HepG2 (cell line): ENCODE data around the gene PDK3.

Experiments
- ETV5 ChIP-seq: IDR thresholded peaks from 2 replicates; pipeline ENCODE4 v1.6.1; 2018; ENCODE audit warnings: missing biosample characterization, missing genetic modification reagents, inconsistent platforms, borderline replicate concordance
- MEF2D ChIP-seq: sonication (generic); formaldehyde crosslinking; IDR thresholded peaks from 2 replicates; pipeline ENCODE4 v1.5.1; 2020; ENCODE audit warnings: mild to moderate bottlenecking, missing genetic modification reagents
- POLR2A ChIP-seq, 2 experiments: IDR thresholded peaks; 2 replicates each; pipeline ENCODE4 v1.6.1; 2011; ENCODE audit warnings: low read depth in 2 of 2, low read length in 2 of 2, mild to moderate bottlenecking in 1 of 2, moderate library complexity in 1 of 2; ENCODE audit not compliant: insufficient read depth in 1 of 2
- YY1 ChIP-seq: IDR thresholded peaks from 2 replicates; pipeline ENCODE4 v1.6.1; 2011; ENCODE audit warnings: low read length, low read depth, moderate library complexity, mild to moderate bottlenecking; ENCODE audit not compliant: insufficient read depth, insufficient replicate concordance
- ZNF501 ChIP-seq: sonication (generic); formaldehyde crosslinking; IDR thresholded peaks from 2 replicates; pipeline ENCODE4 v1.5.1; 2020; ENCODE audit warnings: mild to moderate bottlenecking, moderate library complexity, missing genetic modification reagents
- TF ChIP-seq, protein P1 (sequence below): sonication (generic); formaldehyde crosslinking; IDR thresholded peaks from 2 replicates; pipeline ENCODE4 v1.4.0; 2020; ENCODE audit warnings: missing genetic modification reagents
- TF ChIP-seq, protein P2 (sequence below): IDR thresholded peaks from 2 replicates; pipeline ENCODE4 v1.6.1; 2016; ENCODE audit warnings: mild to moderate bottlenecking
- TF ChIP-seq, protein P3 (sequence below): sonication (generic); formaldehyde crosslinking; IDR thresholded peaks from 2 replicates; pipeline ENCODE4 v1.5.0; 2020; ENCODE audit warnings: mild to moderate bottlenecking, missing genetic modification reagents, borderline replicate concordance

DNA sequence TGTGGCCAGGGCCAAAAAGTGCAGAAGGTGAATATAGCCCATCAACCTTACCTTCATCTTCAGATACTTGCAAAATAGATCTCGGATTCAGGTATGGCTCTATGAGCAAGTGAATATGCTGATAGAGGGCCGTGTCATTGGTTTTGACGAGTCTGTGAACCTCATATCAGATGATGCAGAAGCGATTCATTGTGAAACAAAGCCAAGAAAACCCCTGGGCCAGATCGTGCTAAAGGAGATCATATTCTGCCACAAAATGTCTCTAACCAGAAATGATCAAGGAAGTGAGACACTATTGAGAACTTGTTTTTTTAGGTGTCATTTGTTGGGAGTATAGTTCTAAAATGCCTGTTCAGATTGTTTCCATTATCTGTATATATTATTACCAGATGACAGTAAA lies 48.3 kb downstream of the PDK3 start:
- no peak for TF ChIP-seq ZNF501 (CRISPR knock-in tag)
- TF ChIP-seq, protein P1, sequence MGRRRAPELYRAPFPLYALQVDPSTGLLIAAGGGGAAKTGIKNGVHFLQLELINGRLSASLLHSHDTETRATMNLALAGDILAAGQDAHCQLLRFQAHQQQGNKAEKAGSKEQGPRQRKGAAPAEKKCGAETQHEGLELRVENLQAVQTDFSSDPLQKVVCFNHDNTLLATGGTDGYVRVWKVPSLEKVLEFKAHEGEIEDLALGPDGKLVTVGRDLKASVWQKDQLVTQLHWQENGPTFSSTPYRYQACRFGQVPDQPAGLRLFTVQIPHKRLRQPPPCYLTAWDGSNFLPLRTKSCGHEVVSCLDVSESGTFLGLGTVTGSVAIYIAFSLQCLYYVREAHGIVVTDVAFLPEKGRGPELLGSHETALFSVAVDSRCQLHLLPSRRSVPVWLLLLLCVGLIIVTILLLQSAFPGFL = no peak
- no peak for TF ChIP-seq YY1
- TF ChIP-seq, protein P2, sequence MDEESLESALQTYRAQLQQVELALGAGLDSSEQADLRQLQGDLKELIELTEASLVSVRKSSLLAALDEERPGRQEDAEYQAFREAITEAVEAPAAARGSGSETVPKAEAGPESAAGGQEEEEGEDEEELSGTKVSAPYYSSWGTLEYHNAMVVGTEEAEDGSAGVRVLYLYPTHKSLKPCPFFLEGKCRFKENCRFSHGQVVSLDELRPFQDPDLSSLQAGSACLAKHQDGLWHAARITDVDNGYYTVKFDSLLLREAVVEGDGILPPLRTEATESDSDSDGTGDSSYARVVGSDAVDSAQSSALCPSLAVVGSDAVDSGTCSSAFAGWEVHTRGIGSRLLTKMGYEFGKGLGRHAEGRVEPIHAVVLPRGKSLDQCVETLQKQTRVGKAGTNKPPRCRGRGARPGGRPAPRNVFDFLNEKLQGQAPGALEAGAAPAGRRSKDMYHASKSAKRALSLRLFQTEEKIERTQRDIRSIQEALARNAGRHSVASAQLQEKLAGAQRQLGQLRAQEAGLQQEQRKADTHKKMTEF = no peak
- no peak for TF ChIP-seq MEF2D
- no peak for TF ChIP-seq POLR2A (IDR thresholded peaks at IDR 0.05; ENCODE audit: insufficient read depth in 1 of 2, low read depth in 2 of 2, low read length in 2 of 2)
- TF ChIP-seq, protein P3, sequence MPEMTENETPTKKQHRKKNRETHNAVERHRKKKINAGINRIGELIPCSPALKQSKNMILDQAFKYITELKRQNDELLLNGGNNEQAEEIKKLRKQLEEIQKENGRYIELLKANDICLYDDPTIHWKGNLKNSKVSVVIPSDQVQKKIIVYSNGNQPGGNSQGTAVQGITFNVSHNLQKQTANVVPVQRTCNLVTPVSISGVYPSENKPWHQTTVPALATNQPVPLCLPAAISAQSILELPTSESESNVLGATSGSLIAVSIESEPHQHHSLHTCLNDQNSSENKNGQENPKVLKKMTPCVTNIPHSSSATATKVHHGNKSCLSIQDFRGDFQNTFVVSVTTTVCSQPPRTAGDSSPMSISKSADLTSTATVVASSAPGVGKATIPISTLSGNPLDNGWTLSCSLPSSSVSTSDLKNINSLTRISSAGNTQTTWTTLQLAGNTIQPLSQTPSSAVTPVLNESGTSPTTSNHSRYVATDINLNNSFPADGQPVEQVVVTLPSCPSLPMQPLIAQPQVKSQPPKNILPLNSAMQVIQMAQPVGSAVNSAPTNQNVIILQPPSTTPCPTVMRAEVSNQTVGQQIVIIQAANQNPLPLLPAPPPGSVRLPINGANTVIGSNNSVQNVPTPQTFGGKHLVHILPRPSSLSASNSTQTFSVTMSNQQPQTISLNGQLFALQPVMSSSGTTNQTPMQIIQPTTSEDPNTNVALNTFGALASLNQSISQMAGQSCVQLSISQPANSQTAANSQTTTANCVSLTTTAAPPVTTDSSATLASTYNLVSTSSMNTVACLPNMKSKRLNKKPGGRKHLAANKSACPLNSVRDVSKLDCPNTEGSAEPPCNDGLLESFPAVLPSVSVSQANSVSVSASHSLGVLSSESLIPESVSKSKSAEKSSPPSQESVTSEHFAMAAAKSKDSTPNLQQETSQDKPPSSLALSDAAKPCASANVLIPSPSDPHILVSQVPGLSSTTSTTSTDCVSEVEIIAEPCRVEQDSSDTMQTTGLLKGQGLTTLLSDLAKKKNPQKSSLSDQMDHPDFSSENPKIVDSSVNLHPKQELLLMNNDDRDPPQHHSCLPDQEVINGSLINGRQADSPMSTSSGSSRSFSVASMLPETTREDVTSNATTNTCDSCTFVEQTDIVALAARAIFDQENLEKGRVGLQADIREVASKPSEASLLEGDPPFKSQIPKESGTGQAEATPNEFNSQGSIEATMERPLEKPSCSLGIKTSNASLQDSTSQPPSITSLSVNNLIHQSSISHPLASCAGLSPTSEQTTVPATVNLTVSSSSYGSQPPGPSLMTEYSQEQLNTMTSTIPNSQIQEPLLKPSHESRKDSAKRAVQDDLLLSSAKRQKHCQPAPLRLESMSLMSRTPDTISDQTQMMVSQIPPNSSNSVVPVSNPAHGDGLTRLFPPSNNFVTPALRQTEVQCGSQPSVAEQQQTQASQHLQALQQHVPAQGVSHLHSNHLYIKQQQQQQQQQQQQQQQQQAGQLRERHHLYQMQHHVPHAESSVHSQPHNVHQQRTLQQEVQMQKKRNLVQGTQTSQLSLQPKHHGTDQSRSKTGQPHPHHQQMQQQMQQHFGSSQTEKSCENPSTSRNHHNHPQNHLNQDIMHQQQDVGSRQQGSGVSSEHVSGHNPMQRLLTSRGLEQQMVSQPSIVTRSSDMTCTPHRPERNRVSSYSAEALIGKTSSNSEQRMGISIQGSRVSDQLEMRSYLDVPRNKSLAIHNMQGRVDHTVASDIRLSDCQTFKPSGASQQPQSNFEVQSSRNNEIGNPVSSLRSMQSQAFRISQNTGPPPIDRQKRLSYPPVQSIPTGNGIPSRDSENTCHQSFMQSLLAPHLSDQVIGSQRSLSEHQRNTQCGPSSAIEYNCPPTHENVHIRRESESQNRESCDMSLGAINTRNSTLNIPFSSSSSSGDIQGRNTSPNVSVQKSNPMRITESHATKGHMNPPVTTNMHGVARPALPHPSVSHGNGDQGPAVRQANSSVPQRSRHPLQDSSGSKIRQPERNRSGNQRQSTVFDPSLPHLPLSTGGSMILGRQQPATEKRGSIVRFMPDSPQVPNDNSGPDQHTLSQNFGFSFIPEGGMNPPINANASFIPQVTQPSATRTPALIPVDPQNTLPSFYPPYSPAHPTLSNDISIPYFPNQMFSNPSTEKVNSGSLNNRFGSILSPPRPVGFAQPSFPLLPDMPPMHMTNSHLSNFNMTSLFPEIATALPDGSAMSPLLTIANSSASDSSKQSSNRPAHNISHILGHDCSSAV (CRISPR knock-in tag) = no peak
- TF ChIP-seq ETV5 (CRISPR knock-in tag) = no peak
